OCI-M2 (cell line): ENCODE measurements around the gene FOXO6.

Experiments used
- DNase-seq: peaks from one replicate; lab custom pipeline; 2025; ENCODE audit not compliant: unreplicated experiment; lab: John Stamatoyannopoulos, UW

Gene FOXO6

DNA sequence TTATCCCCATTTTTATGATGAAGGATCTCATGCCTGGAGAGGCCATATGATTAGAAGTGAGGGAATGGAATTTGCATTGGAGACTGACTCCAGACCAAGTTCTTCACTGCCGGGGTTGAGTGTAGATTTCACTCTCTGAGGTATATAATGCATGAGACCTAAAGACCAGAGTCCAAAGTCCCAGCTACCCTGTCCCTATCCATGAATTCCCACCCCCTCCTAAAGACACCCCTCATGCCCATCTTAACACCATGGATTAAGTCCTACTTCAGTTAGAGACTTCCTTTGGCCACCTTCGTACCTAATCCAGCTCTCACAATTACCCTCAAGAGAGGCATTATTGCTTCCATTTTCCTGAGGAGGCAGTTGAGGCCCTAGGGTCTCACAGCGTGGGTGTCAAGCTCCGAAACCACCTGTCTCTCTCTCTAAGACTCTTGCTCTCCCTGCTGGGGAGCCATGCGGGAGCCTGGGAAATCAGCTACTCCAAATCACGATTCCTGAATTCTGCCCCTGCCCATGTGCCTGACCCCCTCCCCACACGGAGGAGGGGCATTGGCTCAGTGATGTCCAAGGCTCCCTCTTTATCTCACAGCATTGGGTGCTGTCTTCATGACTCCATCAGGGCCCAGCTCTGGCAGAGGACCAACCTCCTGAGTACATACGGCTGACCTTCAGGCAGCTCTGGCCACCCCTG lies 11.7 kb upstream of the FOXO6 start:
- DNase-seq = no peak

GRCh38 chr1:41350055-41350378 lies 11.2 kb upstream of the FOXO6 start:
- DNase-seq = no peak

DNA sequence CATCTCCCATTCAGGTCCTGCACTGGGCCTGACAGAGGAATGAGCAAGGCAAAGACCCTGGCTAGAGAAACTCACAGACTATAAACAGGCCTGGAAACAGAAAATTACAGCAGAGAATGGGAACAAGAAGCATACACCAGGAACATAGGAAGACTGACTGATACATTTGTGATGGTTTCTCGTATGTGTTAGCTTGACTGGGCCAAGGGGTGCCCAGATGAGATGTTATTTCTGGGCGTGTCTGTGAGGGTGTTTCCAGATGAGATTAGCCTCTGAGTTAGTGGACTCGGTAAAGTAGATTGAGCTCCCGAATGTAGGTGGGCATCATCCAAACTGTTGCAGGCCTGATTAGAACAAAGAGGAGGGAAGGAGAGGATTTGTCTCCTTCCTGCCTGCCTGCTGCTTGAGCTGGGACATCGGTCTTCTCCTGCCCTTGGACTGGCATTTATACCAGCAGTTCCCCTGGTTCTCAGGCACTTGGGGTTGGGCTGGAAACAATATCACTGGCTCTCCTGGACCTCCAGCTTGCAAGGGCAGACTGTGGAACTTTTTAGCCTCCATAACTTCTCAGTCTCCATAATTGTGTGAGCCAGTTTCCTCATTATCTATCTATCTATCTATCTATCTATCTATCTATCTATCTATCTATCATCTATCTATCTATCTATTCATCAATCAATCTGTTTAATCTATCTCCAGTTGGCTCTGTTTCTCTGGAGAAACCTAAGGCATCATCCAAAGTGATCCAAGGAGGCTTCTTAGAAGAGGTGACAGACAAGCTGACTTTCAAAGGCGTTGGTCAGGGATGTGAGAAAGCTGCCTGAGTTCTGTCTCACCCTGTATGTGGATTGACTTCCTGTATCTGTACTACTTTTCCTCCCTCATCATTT lies 9.7 kb upstream of the FOXO6 start:
- DNase-seq = no peak

DNA sequence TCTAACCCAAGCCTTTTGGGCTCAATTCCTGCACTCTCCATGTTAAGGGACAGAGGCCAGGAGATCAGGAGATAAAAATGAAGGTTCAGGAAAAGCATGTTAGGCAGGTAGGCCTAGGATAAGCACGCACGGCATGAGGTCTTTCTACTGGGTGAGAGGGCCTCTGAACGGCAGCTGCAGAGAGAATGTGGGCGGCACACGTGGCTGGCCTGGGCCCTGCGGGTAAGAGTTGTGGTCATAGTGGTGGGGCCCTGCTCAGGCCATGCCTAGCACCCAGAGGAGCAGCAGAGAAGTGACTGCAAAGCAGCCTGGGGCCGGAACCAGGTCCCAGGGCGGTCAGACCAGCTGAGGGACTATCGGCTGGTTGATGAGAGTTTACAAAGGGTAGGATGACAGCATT lies 7.5 kb upstream of the FOXO6 start:
- DNase-seq = no peak

- no peak for DNase-seq
These were observed 6.3 kb upstream of the FOXO6 start for GRCh38 chr1:41354956-41355355.

DNA sequence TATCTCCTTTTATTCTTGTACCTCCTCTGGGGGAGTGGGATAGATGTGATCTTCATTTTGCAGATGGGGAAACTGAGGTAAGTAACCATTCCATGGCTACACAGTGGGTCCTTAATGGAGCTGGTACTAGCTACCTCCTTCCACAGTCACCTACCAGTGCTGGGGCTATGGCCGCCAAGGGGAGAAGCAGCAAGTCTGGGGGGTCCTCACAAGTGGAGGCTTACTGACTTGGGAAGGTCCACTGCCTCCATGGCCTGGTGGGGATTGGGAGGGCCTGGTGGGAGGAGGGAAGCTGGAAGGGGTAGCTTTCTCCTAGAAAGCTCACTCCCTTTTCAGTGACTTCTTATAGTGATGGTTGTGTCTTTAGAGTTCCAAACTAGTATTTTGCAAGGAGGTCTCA lies 5.9 kb upstream of the FOXO6 start:
- DNase-seq = no peak

GRCh38 chr1:41355761-41356160 lies 5.5 kb upstream of the FOXO6 start:
- no peak for DNase-seq

DNA sequence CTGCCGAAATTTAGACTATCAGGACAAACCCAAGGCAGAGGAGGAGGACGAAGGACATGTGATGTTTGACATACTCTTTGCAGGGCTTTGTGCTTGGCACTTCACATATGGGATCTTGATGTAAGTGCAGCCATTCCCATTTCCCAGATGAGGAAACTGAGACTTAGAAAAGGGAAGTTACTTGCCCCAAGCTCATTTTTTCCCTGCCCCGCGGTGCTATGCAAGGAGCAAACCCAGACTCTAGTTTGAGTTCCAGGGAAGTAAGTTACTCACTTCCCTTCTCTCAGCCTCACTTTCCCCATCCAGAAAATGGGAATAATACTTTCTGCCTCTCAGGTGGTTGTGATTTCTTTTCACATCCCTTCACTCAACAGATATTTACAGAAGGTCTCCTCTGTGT lies 4.5 kb upstream of the FOXO6 start:
- DNase-seq = no peak

GRCh38 chr1:41357451-41358101 lies 3.7 kb upstream of the FOXO6 start:
- peak; percentile 66 for DNase-seq

DNA sequence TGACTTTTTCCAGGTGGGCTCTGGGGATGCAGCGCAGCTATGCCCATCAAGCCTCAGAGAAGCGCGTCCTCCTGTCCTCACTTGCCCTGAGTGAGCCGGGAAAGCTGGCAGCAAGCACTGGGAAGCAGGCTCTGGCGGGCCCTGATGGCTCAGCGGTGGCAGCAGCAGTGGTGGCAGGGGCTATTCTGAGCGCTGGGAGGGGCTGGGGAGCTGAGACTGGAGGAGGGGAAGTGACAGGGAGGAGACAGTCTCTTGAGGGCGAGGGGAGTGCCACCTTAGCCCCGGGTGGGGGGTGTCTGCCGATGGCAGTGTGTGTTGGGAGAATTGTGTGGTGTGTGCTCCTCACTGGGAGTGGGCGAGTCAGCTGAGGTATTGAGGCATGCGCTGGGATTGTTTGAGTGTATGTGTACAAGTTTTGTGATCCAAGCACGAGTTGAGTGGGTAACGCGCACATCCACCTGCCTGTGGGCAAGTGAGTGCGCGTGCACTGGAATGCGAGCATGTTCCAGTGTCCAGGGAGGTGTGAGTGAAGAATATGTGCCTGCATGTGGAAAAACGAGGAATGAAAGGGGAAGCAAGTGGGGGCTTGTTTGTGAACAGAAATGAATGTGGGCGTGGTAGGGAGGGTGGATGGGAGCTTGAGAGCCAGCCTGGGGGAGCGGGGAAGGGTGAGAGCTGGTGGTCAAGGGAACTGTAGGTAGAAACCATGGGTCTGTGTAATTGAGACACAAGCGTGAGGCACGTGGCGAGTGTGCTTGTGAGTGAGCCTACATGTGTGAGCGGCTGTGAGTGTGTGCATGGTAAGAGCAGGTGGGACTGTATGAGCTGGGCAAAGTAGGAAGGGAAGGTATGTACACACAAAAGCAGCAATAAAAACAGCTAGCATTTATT lies 2.9 kb upstream of the FOXO6 start:
- no peak for DNase-seq

GRCh38 chr1:41359211-41360073 lies 1.8 kb upstream of the FOXO6 start:
- DNase-seq = no peak

- no peak for DNase-seq
These were observed 1.0 kb upstream of the FOXO6 start for GRCh38 chr1:41360074-41360785.

GRCh38 chr1:41361495-41362356 lies 492 bp downstream of the FOXO6 start:
- no peak for DNase-seq

- DNase-seq = no peak
These were observed 1.1 kb downstream of the FOXO6 start for GRCh38 chr1:41362357-41362721.

DNA sequence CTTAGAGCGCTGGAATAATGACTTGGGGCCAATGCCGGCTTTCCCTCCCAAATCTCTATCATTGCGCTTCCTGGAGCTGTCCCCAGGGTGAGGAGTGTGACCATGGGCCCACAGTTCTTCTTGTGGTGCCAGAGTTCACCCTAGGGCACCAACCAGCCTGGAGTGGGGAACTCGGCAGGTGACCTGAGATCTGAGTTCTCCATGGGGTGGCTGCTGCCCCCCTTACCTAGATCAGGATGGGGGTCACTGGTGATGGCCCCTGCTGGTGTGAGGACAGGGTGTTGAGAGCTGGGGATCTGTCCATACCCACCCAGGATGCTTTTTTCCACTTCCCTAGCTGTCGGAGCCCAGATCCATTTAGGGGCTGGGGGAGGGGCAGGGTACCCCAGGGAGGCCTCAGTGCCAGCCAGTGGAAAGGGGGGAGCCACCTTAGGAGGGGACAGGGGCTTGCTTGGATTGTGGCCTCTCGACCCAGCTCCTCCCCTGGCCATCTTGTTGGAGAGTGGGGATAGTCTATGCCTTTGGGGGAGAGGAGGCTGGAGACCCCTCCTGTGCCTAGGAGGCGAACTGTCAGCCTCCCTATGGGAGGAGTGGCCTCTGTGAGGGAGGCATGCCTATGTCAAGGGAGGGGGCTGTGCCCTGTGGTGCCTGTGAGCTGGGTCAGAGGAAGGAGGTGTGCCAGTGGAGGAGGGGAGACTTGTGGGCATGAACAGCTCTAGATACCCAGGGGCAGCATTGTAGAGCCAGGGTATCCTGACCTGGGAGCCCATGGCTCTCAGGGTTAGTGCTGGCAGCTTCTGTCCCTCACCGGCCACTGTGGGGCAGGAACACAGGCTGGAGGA lies 1.7 kb downstream of the FOXO6 start:
- DNase-seq = no peak

GRCh38 chr1:41363591-41364320 lies 2.5 kb downstream of the FOXO6 start:
- no peak for DNase-seq
